ENCODE data around the gene ANKRD39.

The ANKRD39 gene

GRCh38 chr2:96846825-96847224 lies 11.0 kb downstream of the ANKRD39 start:
- Histone ChIP-seq H3K9ac (ENCODE audit: low read depth, low read length) (no peak overlapping the region), H3K36me3 (ENCODE audit: control insufficient read depth, insufficient read depth, low read length) (peaks cover 44% of the 10 kb centered on the region), H3K9me3 (ENCODE audit: control insufficient read depth, insufficient read depth, low read length) (no peaks in the 10 kb centered on the region), H3K27me3 (ENCODE audit: control insufficient read depth, insufficient read depth, low read length) (no peaks in the 10 kb centered on the region), H3K27ac (ENCODE audit: low read depth, low read length) (no peak overlapping the region), H3K4me1 (ENCODE audit: control insufficient read depth, insufficient read depth, low read length) (no peaks in the 10 kb centered on the region), H3K4me3 (ENCODE audit: low read depth, low read length) (no peak overlapping the region)

GRCh38 chr2:96844405-96844808 lies 13.4 kb downstream of the ANKRD39 start:
- no peaks in the 10 kb centered on the region for H3K4me1 ChIP-seq (ENCODE audit: control insufficient read depth, insufficient read depth, low read length)
- H3K27ac ChIP-seq (ENCODE audit: low read depth, low read length), result no peak overlapping the region
- H3K36me3 ChIP-seq (ENCODE audit: control insufficient read depth, insufficient read depth, low read length), result peaks cover 24% of the 10 kb centered on the region
- no peaks in the 10 kb centered on the region for H3K27me3 ChIP-seq (ENCODE audit: control insufficient read depth, insufficient read depth, low read length)
- no peak overlapping the region for H3K4me3 ChIP-seq (ENCODE audit: low read depth, low read length)
- no peaks in the 10 kb centered on the region for H3K9me3 ChIP-seq (ENCODE audit: control insufficient read depth, insufficient read depth, low read length)
- no peak overlapping the region for H3K9ac ChIP-seq (ENCODE audit: low read depth, low read length)

- Histone ChIP-seq H3K4me1 (ENCODE audit: control insufficient read depth, insufficient read depth, low read length) (no peaks in the 10 kb centered on the region), H3K4me3 (ENCODE audit: low read depth, low read length) (no peak within 1 kb of the TSS), H3K36me3 (ENCODE audit: control insufficient read depth, insufficient read depth, low read length) (peaks cover 26% of the 10 kb centered on the region), H3K9me3 (ENCODE audit: control insufficient read depth, insufficient read depth, low read length) (no peaks in the 10 kb centered on the region), H3K9ac (ENCODE audit: low read depth, low read length) (no peak within 1 kb of the TSS), H3K27ac (ENCODE audit: low read depth, low read length) (peak within 1 kb of the TSS; percentile 22), H3K27me3 (ENCODE audit: control insufficient read depth, insufficient read depth, low read length) (no peaks in the 10 kb centered on the region)
Measured at GRCh38 chr2:96843538-96844268, 14.1 kb downstream of the ANKRD39 start, which contains the start of gene ANKRD23. TSS of gene ANKRD23 (minus strand) at chr2:96844021. CDS start at chr2:96843992, 29 bp downstream.

- Histone ChIP-seq H3K9ac (ENCODE audit: low read depth, low read length) (no peak overlapping the region), H3K36me3 (ENCODE audit: control insufficient read depth, insufficient read depth, low read length) (peaks cover 26% of the 10 kb centered on the region; the same call in 1 of the 2 replicates)
Measured at GRCh38 chr2:96842600-96842999, 15.2 kb downstream of the ANKRD39 start.

GRCh38 chr2:96841701-96842495 lies 15.9 kb downstream of the ANKRD39 start:
- no peak overlapping the region for H3K4me3 ChIP-seq (ENCODE audit: low read depth, low read length)
- H3K27ac ChIP-seq (ENCODE audit: low read depth, low read length), result no peak overlapping the region
- H3K36me3 ChIP-seq (ENCODE audit: control insufficient read depth, insufficient read depth, low read length), result peaks cover 24% of the 10 kb centered on the region
- H3K4me1 ChIP-seq (ENCODE audit: control insufficient read depth, insufficient read depth, low read length), result no peaks in the 10 kb centered on the region; the same call in 1 of the 2 replicates
- H3K9me3 ChIP-seq (ENCODE audit: control insufficient read depth, insufficient read depth, low read length), result no peaks in the 10 kb centered on the region
- H3K27me3 ChIP-seq (ENCODE audit: control insufficient read depth, insufficient read depth, low read length), result no peaks in the 10 kb centered on the region
- no peak overlapping the region for H3K9ac ChIP-seq (ENCODE audit: low read depth, low read length)

More at GRCh38 chr2:96842600-96842999, 15.2 kb downstream of the ANKRD39 start:
- H3K27ac ChIP-seq (ENCODE audit: low read depth, low read length), result peak overlapping the region; percentile 22
- H3K9me3 ChIP-seq (ENCODE audit: control insufficient read depth, insufficient read depth, low read length), result no peaks in the 10 kb centered on the region
- H3K4me3 ChIP-seq (ENCODE audit: low read depth, low read length), result no peak overlapping the region
- no peaks in the 10 kb centered on the region for H3K4me1 ChIP-seq (ENCODE audit: control insufficient read depth, insufficient read depth, low read length)
- H3K27me3 ChIP-seq (ENCODE audit: control insufficient read depth, insufficient read depth, low read length), result no peaks in the 10 kb centered on the region

- Histone ChIP-seq H3K36me3 (ENCODE audit: control insufficient read depth, insufficient read depth, low read length) (peaks cover 17% of the 10 kb centered on the region), H3K9me3 (ENCODE audit: control insufficient read depth, insufficient read depth, low read length) (no peaks in the 10 kb centered on the region), H3K4me1 (ENCODE audit: control insufficient read depth, insufficient read depth, low read length) (no peaks in the 10 kb centered on the region; the same call in 1 of the 2 replicates), H3K9ac (ENCODE audit: low read depth, low read length) (no peak overlapping the region), H3K27me3 (ENCODE audit: control insufficient read depth, insufficient read depth, low read length) (no peaks in the 10 kb centered on the region), H3K4me3 (ENCODE audit: low read depth, low read length) (no peak overlapping the region), H3K27ac (ENCODE audit: low read depth, low read length) (no peak overlapping the region)
Measured at GRCh38 chr2:96839875-96840850, 17.7 kb downstream of the ANKRD39 start.

GRCh38 chr2:96839293-96839874 lies 18.4 kb downstream of the ANKRD39 start:
- H3K36me3 ChIP-seq (ENCODE audit: control insufficient read depth, insufficient read depth, low read length), result peaks cover 25% of the 10 kb centered on the region
- no peak overlapping the region for H3K27ac ChIP-seq (ENCODE audit: low read depth, low read length)
- H3K9me3 ChIP-seq (ENCODE audit: control insufficient read depth, insufficient read depth, low read length), result no peaks in the 10 kb centered on the region
- no peak overlapping the region for H3K4me3 ChIP-seq (ENCODE audit: low read depth, low read length)
- H3K4me1 ChIP-seq (ENCODE audit: control insufficient read depth, insufficient read depth, low read length), result no peaks in the 10 kb centered on the region; the same call in 1 of the 2 replicates
- no peak overlapping the region for H3K9ac ChIP-seq (ENCODE audit: low read depth, low read length)
- H3K27me3 ChIP-seq (ENCODE audit: control insufficient read depth, insufficient read depth, low read length), result no peaks in the 10 kb centered on the region

GRCh38 chr2:96838345-96839292 lies 19.2 kb downstream of the ANKRD39 start:
- Histone ChIP-seq H3K27ac (ENCODE audit: low read depth, low read length) (no peak overlapping the region), H3K27me3 (ENCODE audit: control insufficient read depth, insufficient read depth, low read length) (no peaks in the 10 kb centered on the region), H3K9ac (ENCODE audit: low read depth, low read length) (no peak overlapping the region), H3K36me3 (ENCODE audit: control insufficient read depth, insufficient read depth, low read length) (peaks cover 27% of the 10 kb centered on the region), H3K9me3 (ENCODE audit: control insufficient read depth, insufficient read depth, low read length) (no peaks in the 10 kb centered on the region), H3K4me1 (ENCODE audit: control insufficient read depth, insufficient read depth, low read length) (peaks cover under 1% of the 10 kb centered on the region; the same call in 1 of the 2 replicates), H3K4me3 (ENCODE audit: low read depth, low read length) (no peak overlapping the region)

GRCh38 chr2:96837575-96837974 lies 20.2 kb downstream of the ANKRD39 start:
- Histone ChIP-seq H3K36me3 (ENCODE audit: control insufficient read depth, insufficient read depth, low read length) (peaks cover 33% of the 10 kb centered on the region), H3K9ac (ENCODE audit: low read depth, low read length) (no peak overlapping the region), H3K27me3 (ENCODE audit: control insufficient read depth, insufficient read depth, low read length) (no peaks in the 10 kb centered on the region), H3K4me1 (ENCODE audit: control insufficient read depth, insufficient read depth, low read length) (peaks cover 10% of the 10 kb centered on the region), H3K27ac (ENCODE audit: low read depth, low read length) (no peak overlapping the region), H3K9me3 (ENCODE audit: control insufficient read depth, insufficient read depth, low read length) (no peaks in the 10 kb centered on the region), H3K4me3 (ENCODE audit: low read depth, low read length) (no peak overlapping the region)
